Fibroblast of lung (primary cell): ENCODE measurements around the gene HOXA13. TPM values are rescaled to one million over a fixed set of nuclear protein-coding genes. Genes with fewer than 3 reads are reported as not detected.

Experiments
- DNase-seq, 2 donors: peaks; one replicate each; pipeline versions ENCODE4 v3.0.0 to v3.0.0-alpha.2; 2010; ENCODE audit warnings: low read depth in 2 of 2
- H2AFZ ChIP-seq: 2 replicates; pipeline ENCODE4 v1.5.1; 2012; ENCODE audit warnings: low read length, control low read depth, inconsistent platforms
- H3K27ac ChIP-seq: 2 replicates; pipeline ENCODE4 v1.5.1; 2011; ENCODE audit warnings: low read length, control low read depth; ENCODE audit not compliant: insufficient read depth
- H3K27me3 ChIP-seq: 2 replicates; pipeline ENCODE4 v1.5.1; 2011; ENCODE audit warnings: mild to moderate bottlenecking, low read length; ENCODE audit not compliant: control insufficient read depth, insufficient read depth
- H3K36me3 ChIP-seq: 2 replicates; pipeline ENCODE4 v1.5.1; 2011; ENCODE audit warnings: low read length; ENCODE audit not compliant: control insufficient read depth, insufficient read depth
- H3K4me1 ChIP-seq: 2 replicates; pipeline ENCODE4 v1.5.1; 2011; ENCODE audit warnings: low read length; ENCODE audit not compliant: control insufficient read depth, insufficient read depth; ENCODE audit errors: extremely low read depth
- H3K4me2 ChIP-seq: 2 replicates; pipeline ENCODE4 v1.5.1; 2011; ENCODE audit warnings: low read length, control low read depth; ENCODE audit not compliant: insufficient read depth; ENCODE audit errors: extremely low read depth
- H3K4me3 ChIP-seq, 4 experiments: fragments of 200-600 bp in 1 of 4; sonication (generic) in 1 of 4; replicated peaks in 1 of 4; 2 replicates each; pipeline ENCODE4 v1.5.1; 2011 to 2016; ENCODE audit warnings: low read length in 4 of 4, low read depth in 3 of 4, mild to moderate bottlenecking in 3 of 4, control low read depth in 2 of 4, inconsistent platforms in 1 of 4, mixed read lengths in 1 of 4; ENCODE audit not compliant: insufficient read depth in 1 of 4; ENCODE audit errors: control extremely low read depth in 1 of 4
- H3K79me2 ChIP-seq: 2 replicates; pipeline ENCODE4 v1.5.1; 2012; ENCODE audit warnings: mild to moderate bottlenecking, low read length, inconsistent platforms; ENCODE audit not compliant: control insufficient read depth, insufficient read depth
- H3K9ac ChIP-seq: 2 replicates; pipeline ENCODE4 v1.5.1; 2011; ENCODE audit warnings: mild to moderate bottlenecking, low read length, control low read depth; ENCODE audit not compliant: insufficient read depth
- H3K9me3 ChIP-seq: 2 replicates; pipeline ENCODE4 v1.5.1; 2012; ENCODE audit warnings: low read depth, low read length; ENCODE audit not compliant: control insufficient read depth, insufficient read depth
- H4K20me1 ChIP-seq: 2 replicates; pipeline ENCODE4 v1.5.1; 2011; ENCODE audit warnings: low read length; ENCODE audit not compliant: control insufficient read depth, insufficient read depth; ENCODE audit errors: extremely low read depth
- CTCF ChIP-seq, 2 donors: IDR thresholded peaks in 1 of 2; conservative IDR thresholded peaks in 1 of 2; 1 replicate in 1 of 2; 2 replicates in 1 of 2; pipeline ENCODE4 v1.5.1; 2011 to 2012; ENCODE audit warnings: low read length in 2 of 2, control low read depth in 1 of 2, inconsistent platforms in 1 of 2, low read depth in 1 of 2, mild to moderate bottlenecking in 1 of 2
- EZH2 ChIP-seq: IDR thresholded peaks from 2 replicates; pipeline ENCODE4 v1.5.1; 2012; ENCODE audit warnings: low read length, control low read depth, mild to moderate bottlenecking; ENCODE audit errors: missing control alignments
- polyA plus RNA-seq, 2 donors: library from polyadenylated mRNA; depleted of rRNA in 1 of 2; stranded (reverse) in 1 of 2; unstranded in 1 of 2; fragments of >200 nt; gene quantifications; 2 replicates each; pipeline ENCODE4 v1.2.1, GENCODE V29; 2011 to 2012; ENCODE audit warnings: missing spikeins in 1 of 2
- total RNA-seq: library from RNA; depleted of rRNA; stranded (reverse); fragments of >200 nt; gene quantifications from 2 replicates; pipeline ENCODE4 v1.2.1, GENCODE V29; 2014

The HOXA13 gene
- total and polyA plus RNA-seq, 2 donors (not counting 1 experiment from before 2014, with no cell fraction given): not detected

GRCh38 chr7:27240015-27240731 is 40.3 kb upstream of the HOXA13 start:
- H3K79me2 ChIP-seq: no peaks in the 10 kb centered on the region
- no peak overlapping the region for H2AFZ ChIP-seq
- TF ChIP-seq CTCF (conservative IDR thresholded peaks at IDR 0.05 in 1 of 2, IDR thresholded peaks at IDR 0.05 in 1 of 2; ENCODE audit: low read depth in 1 of 2, low read length in 2 of 2) (no peak), EZH2 (peak; percentile 86)
- no peaks in the 10 kb centered on the region for H4K20me1 ChIP-seq
- no peak for DNase-seq
- no peaks in the 10 kb centered on the region for H3K36me3 ChIP-seq
- no peaks in the 10 kb centered on the region for H3K9me3 ChIP-seq
- no peak overlapping the region for H3K4me3 ChIP-seq
- H3K4me1 ChIP-seq: no peaks in the 10 kb centered on the region
- H3K4me2 ChIP-seq: no peak overlapping the region
- no peak overlapping the region for H3K9ac ChIP-seq
- H3K27ac ChIP-seq: no peak overlapping the region
- peaks cover 90% of the 10 kb centered on the region for H3K27me3 ChIP-seq

- TF ChIP-seq EZH2 (no peak), CTCF (conservative IDR thresholded peaks at IDR 0.05 in 1 of 2, IDR thresholded peaks at IDR 0.05 in 1 of 2; ENCODE audit: low read depth in 1 of 2, low read length in 2 of 2) (no peak)
- Histone ChIP-seq H3K4me3 (no peak overlapping the region), H2AFZ (no peak overlapping the region), H3K9me3 (no peaks in the 10 kb centered on the region), H3K9ac (no peak overlapping the region), H3K4me2 (no peak overlapping the region), H3K4me1 (no peaks in the 10 kb centered on the region), H4K20me1 (no peaks in the 10 kb centered on the region), H3K79me2 (no peaks in the 10 kb centered on the region), H3K27me3 (peaks cover 87% of the 10 kb centered on the region), H3K36me3 (no peaks in the 10 kb centered on the region), H3K27ac (no peak overlapping the region)
- no peak for DNase-seq
Observed at GRCh38 chr7:27239387-27240014, 39.6 kb upstream of the HOXA13 start.

- Histone ChIP-seq H3K9ac (no peak overlapping the region), H3K36me3 (no peaks in the 10 kb centered on the region), H3K4me1 (no peaks in the 10 kb centered on the region), H3K27me3 (peaks cover 85% of the 10 kb centered on the region), H3K9me3 (no peaks in the 10 kb centered on the region), H3K79me2 (no peaks in the 10 kb centered on the region), H3K27ac (no peak overlapping the region), H3K4me2 (no peak overlapping the region), H3K4me3 (no peak overlapping the region), H4K20me1 (no peaks in the 10 kb centered on the region), H2AFZ (no peak overlapping the region)
- TF ChIP-seq CTCF (conservative IDR thresholded peaks at IDR 0.05 in 1 of 2, IDR thresholded peaks at IDR 0.05 in 1 of 2; ENCODE audit: low read depth in 1 of 2, low read length in 2 of 2) (no peak), EZH2 (peak; percentile 87)
- DNase-seq: no peak
Observed at GRCh38 chr7:27238979-27239386, 39.1 kb upstream of the HOXA13 start.
